Motor neuron (in vitro differentiated cells): Measurements from ENCODE around the gene HNRNPM. TPM values are rescaled to one million over a fixed set of nuclear protein-coding genes. Genes with fewer than 3 reads are reported as not detected.

ENCODE experiments used
- ATAC-seq, 8 experiments: fragments of 200-7000 bp; cut with Tn5 transposase; replicated peaks in 6 of 8; 2 replicates each; pipeline ENCODE4 v1.8.0; 2021; ENCODE audit warnings: mild to moderate bottlenecking in 8 of 8, moderate library complexity in 8 of 8
- H3K27ac ChIP-seq, 2 donors: fragments of 250-450 bp; sonication (Bioruptor Pico); 2 replicates each; pipeline ENCODE4 v1.9.0; 2021; ENCODE audit warnings: antibody characterized with exemption in 2 of 2, mild to moderate bottlenecking in 2 of 2, moderate library complexity in 1 of 2
- H3K4me1 ChIP-seq, 2 donors: fragments of 250-450 bp; sonication (Bioruptor Pico); replicated peaks in 1 of 2; 2 replicates each; pipeline ENCODE4 v1.6.1; 2021; ENCODE audit warnings: antibody characterized with exemption in 2 of 2, mild to moderate bottlenecking in 2 of 2, moderate library complexity in 1 of 2
- H3K4me3 ChIP-seq, 5 donors: fragments of 250-450 bp; sonication (Bioruptor Pico); 2 replicates each; pipeline ENCODE4 v1.9.0; 2021; ENCODE audit warnings: antibody characterized with exemption in 5 of 5, mild to moderate bottlenecking in 5 of 5, moderate library complexity in 4 of 5
- WGBS, 10 experiments: fragments of 450-650 bp; shearing (Covaris generic); methylation state at CpG; one replicate each; pipeline ENCODE4 v1.0.0; 2022; 5-methylcytosine and 5-hydroxymethylcytosine counted together
- in situ Hi-C, 9 experiments: fragments of 400-800 bp; cut with MboI; loops; one replicate each; pipeline ENCODE4 v1.15.0; 2021; ENCODE audit warnings: low sequenced_read_pairs in 9 of 9, low pct_unique_long_range_greater_than_20kb in 2 of 9; ENCODE audit not compliant: unreplicated experiment in 9 of 9
- total RNA-seq, 8 experiments: library from RNA; unstranded; fragments of 300-600 nt; gene quantifications; 2 replicates each; pipeline versions ENCODE4 v1.2.3 to v1.2.4, GENCODE V29; 2022

The HNRNPM gene
- total RNA-seq, 8 experiments from 2014 or later, result 44.2 to 280 (median 73.5) TPM

DNA sequence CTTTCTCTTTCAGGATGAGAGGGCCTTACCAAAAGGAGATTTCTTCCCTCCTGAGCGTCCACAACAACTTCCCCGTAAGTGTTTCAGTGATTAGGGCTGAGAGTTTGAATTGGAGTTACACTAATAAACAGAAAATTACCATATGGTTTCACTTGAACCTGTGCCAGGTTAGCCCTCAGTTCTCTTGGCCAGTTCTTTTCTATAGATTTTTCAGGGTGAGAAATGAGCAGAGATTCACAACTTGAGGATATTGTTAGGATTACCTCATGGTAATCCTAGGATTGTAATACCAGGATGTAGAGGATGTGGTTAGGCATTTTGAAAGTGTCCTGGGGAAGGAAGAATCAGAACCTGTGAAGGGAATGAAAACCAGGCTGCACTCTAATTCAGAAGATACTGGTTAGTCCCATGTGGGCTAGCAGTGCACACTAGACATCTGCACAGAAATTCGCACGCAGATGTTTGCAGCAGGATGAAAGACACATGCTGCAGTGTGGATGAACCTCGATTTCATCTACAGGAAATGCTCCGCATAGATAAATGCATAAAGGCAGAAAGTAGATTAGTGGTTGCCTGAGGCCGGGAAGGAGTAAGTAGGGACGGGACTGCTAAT lies 24.1 kb downstream of the HNRNPM start:
- H3K4me3 ChIP-seq, result no peak overlapping the region
- in situ Hi-C loops, result no loop called here
- H3K27ac ChIP-seq, result no peak overlapping the region
- peak in 3 of 8 experiments; percentile 49 to 74 (median 69) for ATAC-seq
- 39 to 96% (median 88%) methylated on average over 3 to 8 of the region's 8 CpGs; no CpG with 5 or more reads in 1 of the 10 experiments for WGBS, 10 experiments
- H3K4me1 ChIP-seq, result no peaks in the 10 kb centered on the region

- no peak overlapping the region for H3K4me3 ChIP-seq
- peak in 4 of 8 experiments; percentile 9 to 83 (median 26) for ATAC-seq
- 70 to 98% (median 82%) methylated on average over 2 to 10 of the region's 13 CpGs; no CpG with 5 or more reads in 1 of the 10 experiments for WGBS, 10 experiments
- H3K27ac ChIP-seq, result no peak overlapping the region
- in situ Hi-C loops, result no loop called here
- no peaks in the 10 kb centered on the region for H3K4me1 ChIP-seq
These were observed 25.0 kb downstream of the HNRNPM start for GRCh38 chr19:8469613-8470368.

DNA sequence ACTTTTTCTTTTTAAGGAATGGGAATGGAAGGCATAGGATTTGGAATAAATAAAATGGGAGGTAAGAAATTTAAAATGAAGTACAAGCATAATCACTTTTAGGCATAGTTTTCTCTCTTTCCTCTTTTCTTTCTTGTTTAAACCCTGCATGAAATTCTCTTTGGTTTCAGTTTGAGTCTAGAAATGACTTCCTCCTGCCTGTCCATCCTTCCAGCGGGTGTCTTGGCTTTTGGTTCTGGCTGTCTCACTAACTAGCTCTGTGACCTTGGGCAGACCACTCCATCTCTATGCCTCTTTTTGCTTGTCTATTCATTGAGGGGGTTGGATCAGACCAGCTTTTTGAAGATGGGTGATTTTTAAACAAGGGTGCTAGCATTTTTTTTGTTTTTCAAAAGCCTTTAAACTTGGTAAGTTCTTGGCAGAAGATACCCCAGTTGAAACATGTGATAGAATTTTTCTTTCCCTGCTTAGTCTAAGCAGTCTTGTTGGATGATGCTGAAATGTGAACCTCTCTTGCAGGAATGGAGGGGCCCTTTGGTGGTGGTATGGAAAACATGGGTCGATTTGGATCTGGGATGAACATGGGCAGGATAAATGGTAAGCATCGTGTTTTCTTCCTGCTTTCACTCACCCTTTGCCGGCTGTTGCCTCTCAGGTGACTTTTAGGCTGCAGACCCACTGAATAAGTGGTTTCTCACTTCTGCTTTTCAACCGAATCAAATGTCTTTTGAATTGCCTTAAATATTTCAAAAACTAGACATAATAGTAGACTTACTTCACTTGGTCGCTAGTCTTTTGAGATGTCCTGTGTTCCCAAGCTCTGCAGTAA lies 29.1 kb downstream of the HNRNPM start:
- H3K27ac ChIP-seq, result no peak overlapping the region
- WGBS, 10 experiments, result 67 to 100% (median 88%) methylated on average over 2 to 6 of the region's 6 CpGs

GRCh38 chr19:8475005-8475404 lies 30.2 kb downstream of the HNRNPM start:
- 100% methylated on average over 1 of the region's 1 CpG; no CpG with 5 or more reads in 8 of the 10 experiments for WGBS, 10 experiments
- ATAC-seq, result no peak
- Histone ChIP-seq H3K4me1 (no peaks in the 10 kb centered on the region), H3K27ac (no peak overlapping the region), H3K4me3 (no peak overlapping the region)
- in situ Hi-C loops, result no loop called here

More for the DNA sequence above, 29.1 kb downstream of the HNRNPM start:
- Histone ChIP-seq H3K4me3 (no peak overlapping the region), H3K4me1 (no peaks in the 10 kb centered on the region)
- ATAC-seq, result no peak
- in situ Hi-C loops, result no loop called here

GRCh38 chr19:8476524-8476923 lies 31.7 kb downstream of the HNRNPM start:
- in situ Hi-C loops, result no loop called here
- WGBS, 10 experiments, result 52 to 100% (median 90%) methylated on average over 1 to 2 of the region's 8 CpGs; no CpG with 5 or more reads in 6 of the 10 experiments
- H3K27ac ChIP-seq, result no peak overlapping the region
- H3K4me3 ChIP-seq, result no peak overlapping the region
- no peaks in the 10 kb centered on the region for H3K4me1 ChIP-seq
- no peak for ATAC-seq

DNA sequence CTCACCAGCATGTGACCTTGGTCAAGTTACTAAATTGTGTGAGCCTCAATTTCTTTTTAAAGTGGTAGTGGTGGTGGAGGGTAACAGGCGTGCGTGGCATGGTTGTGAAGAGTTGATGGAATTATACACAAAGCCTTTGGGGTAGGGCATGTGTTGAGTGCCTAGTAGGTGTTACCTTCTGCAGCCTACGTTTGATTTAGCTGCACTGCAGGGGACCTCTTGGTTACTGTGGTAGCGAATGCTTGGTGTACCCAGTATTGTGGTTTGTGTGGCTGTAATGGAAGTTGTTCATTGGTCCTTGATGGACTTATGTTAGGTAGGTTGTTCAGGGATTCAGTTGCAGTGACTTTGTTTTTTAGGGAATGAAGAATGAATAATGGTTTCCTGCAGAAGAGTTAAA lies 33.1 kb downstream of the HNRNPM start:
- 75 to 100% (median 80%) methylated on average over 2 to 4 of the region's 4 CpGs; no CpG with 5 or more reads in 3 of the 10 experiments for WGBS, 10 experiments
- Histone ChIP-seq H3K27ac (no peak overlapping the region), H3K4me3 (no peak overlapping the region), H3K4me1 (no peaks in the 10 kb centered on the region)
- in situ Hi-C loops, result no loop called here
- ATAC-seq, result no peak

- in situ Hi-C loops, result no loop called here
- 33 to 100% (median 79%) methylated on average over 1 to 3 of the region's 3 CpGs for WGBS, 10 experiments
- no peak for ATAC-seq
- no peaks in the 10 kb centered on the region for H3K4me1 ChIP-seq
- H3K27ac ChIP-seq, result no peak overlapping the region
- H3K4me3 ChIP-seq, result no peak overlapping the region
These were observed 33.8 kb downstream of the HNRNPM start for GRCh38 chr19:8478598-8478997.

DNA sequence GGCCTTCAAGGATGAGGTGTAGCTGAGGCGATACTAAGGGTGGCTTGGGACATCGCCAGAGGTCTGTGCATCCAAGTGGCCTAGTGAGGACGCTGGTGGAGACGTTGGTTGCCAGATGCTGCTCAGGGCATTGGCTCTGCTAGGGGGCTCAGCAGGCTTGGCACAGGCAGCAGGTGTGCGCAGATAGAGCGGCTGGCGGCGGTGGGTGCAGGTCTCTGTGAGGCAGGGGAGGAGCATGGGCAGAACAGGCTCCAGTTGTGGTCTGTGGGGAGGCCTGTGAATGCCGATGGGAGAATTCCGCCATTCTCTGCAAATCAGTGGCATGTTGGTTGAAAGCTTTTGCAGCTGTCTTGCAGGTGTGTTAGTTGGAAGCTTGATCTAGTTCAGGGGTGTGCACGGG lies 36.4 kb downstream of the HNRNPM start:
- ATAC-seq, result no peak
- Histone ChIP-seq H3K4me3 (no peak overlapping the region), H3K27ac (no peak overlapping the region), H3K4me1 (no peaks in the 10 kb centered on the region)
- 61 to 100% (median 89%) methylated on average over 1 to 6 of the region's 11 CpGs; no CpG with 5 or more reads in 2 of the 10 experiments for whole genome bisulfite sequencing, 10 experiments
- in situ Hi-C loops, result no loop called here

DNA sequence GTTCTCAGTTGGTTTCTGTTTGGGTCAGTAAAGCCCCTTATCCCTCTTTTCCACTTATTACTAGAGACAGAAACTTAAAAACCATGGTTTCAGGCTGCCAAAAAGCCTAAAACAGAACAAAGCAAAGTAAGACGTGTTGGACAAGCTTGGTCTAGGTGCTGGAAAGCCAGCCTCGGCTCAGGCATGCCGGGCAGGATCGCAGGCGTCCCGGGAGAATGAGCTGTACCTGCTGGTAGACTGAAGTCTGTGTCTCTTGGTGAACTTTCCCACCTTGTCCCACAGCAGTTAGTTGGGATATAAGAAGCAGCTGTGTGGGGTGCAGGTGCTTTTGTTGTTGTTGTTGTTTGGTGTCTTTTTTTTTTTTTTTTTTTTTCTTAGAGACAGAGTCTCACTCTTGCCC lies 36.8 kb downstream of the HNRNPM start:
- WGBS, 10 experiments, result 80 to 100% (median 91%) methylated on average over 1 to 5 of the region's 6 CpGs; no CpG with 5 or more reads in 6 of the 10 experiments
- no peak for ATAC-seq
- H3K4me1 ChIP-seq, result no peaks in the 10 kb centered on the region
- H3K27ac ChIP-seq, result no peak overlapping the region
- H3K4me3 ChIP-seq, result no peak overlapping the region
- in situ Hi-C loops, result no loop called here

GRCh38 chr19:8482696-8483095 lies 37.9 kb downstream of the HNRNPM start:
- 87 to 100% (median 96%) methylated on average over 2 to 9 of the region's 11 CpGs; no CpG with 5 or more reads in 3 of the 10 experiments for WGBS, 10 experiments
- Histone ChIP-seq H3K4me3 (no peak overlapping the region), H3K4me1 (peaks cover 3 to 5% of the 10 kb centered on the region in 2 donors), H3K27ac (no peak overlapping the region)
- ATAC-seq, result no peak
- in situ Hi-C loops, result no loop called here

DNA sequence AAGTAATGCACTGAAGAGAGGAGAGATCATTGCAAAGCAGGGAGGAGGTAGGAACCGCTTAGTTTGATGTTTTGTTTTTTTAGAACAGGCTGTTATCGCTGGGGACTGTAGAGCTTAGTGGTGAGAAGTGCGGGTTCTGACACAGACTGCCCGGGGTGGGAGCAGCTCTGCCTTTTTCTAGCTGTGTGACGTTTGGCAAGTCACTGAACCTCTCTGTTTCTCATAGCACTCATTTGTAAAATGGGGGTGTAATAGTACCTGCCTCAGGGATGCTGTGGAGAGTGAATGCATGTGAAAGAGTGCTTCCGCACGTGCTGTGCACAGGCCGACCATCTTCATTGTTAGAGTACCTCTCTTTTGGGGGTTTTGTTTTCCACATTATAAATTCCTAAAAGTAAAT lies 38.4 kb downstream of the HNRNPM start:
- Histone ChIP-seq H3K4me3 (no peak overlapping the region), H3K27ac (no peak overlapping the region), H3K4me1 (peaks cover 7 to 10% of the 10 kb centered on the region in 2 donors)
- no peak for ATAC-seq
- in situ Hi-C loops, result no loop called here
- WGBS, 10 experiments, result 69 to 100% (median 91%) methylated on average over 1 to 7 of the region's 8 CpGs; no CpG with 5 or more reads in 1 of the 10 experiments

- WGBS, 10 experiments, result 75 to 98% (median 90%) methylated on average over 1 to 16 of the region's 18 CpGs; no CpG with 5 or more reads in 5 of the 10 experiments
- peak in 3 of 8 experiments; percentile 46 to 73 (median 53) for ATAC-seq
- H3K4me1 ChIP-seq, result peaks cover 10 to 14% of the 10 kb centered on the region in 2 donors
- H3K27ac ChIP-seq, result no peak overlapping the region
- in situ Hi-C loops, result no loop called here
- no peak overlapping the region for H3K4me3 ChIP-seq
These were observed 39.6 kb downstream of the HNRNPM start for GRCh38 chr19:8484331-8484894.
